Measurements from ENCODE around the gene UGT1A3. TPM values are rescaled to one million over a fixed set of nuclear protein-coding genes. Genes with fewer than 3 reads are reported as not detected.

The UGT1A3 gene
- total RNA-seq, 1 donor from 2014 or later: not detected

DNA sequence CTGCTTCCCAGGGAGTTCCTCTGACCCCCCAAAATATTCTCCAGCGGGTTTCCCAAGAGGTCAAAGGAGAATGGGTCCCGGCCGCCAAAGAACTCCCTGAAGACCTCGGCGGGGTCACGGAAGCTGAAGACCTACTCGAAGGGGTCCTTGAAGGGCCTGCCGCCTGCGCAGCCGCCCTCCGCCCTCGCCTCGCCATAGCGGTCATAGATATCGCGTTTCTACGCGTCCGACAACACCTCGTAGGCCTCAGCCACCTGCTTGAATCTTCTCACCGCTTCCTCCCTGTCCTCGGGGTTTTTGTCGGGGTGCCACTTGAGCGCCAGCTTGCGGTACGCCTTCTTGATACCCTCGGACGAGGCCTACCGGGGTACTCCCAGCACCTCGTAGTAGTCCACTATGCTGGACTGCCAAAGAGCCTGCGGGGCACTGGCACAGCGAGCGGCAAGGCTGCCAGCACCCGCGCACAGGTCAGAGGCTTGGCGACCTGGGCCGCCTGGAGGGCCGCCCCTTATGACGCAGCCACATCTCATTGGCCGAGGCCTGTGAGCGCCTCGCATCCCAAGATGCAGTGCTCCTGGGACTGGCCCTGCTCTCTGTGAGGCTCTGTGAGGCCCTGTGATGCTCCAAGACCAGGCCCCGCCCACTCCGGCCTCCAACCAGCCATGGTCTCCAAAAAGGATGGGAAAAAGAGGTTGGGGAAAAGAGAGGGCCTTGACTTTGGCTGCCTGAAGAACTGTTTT lies 26.2 kb downstream of the UGT1A3 start:
- FAIRE-seq (no peak), DNase-seq (ENCODE audit: low spot score in 2 of 2) (no peak)

DNA sequence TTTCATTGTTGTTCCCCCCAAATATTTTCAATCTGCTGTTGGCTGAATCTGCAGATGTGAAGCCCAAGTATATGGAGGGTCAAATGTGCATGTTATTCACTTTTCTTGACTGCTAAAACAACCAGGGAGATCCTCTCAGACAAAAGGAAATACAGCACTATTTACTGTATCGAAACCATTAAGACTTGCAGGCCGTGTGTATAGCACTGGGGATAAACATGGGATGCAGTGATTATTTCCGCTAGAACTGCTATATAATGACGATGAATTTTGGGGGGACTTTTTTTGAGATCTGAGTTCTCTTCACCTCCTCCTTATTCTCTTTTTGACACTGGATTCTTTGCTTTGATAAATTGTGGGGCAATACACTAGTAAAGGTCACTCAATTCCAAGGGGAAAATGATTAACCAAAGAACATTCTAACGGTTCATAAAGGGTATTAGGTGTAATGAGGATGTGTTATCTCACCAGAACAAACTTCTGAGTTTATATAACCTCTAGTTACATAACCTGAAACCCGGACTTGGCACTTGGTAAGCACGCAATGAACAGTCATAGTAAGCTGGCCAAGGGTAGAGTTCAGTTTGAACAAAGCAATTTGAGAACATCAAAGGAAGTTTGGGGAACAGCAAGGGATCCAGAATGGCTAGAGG lies 27.7 kb downstream of the UGT1A3 start:
- FAIRE-seq (no peak), DNase-seq (ENCODE audit: low spot score in 2 of 2) (no peak)

DNA sequence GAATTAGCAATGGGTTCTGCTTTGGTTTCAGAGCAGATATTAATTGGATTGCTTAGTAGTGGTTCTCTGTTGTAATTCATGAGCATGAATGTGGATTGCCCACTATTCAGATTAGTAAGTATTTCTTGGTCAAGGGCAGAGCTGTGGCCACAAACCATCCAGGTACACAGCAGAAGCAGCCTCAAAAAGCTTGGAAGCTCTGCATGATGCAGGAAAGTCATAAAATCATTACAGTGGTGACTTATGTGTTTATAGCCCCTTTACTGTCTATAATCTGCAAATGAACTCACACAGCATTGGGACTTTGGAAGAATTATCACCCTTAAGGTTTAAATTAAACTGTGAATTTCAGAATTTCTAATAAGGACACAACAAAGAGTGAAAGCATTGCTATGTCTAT lies 29.3 kb downstream of the UGT1A3 start:
- no peak for FAIRE-seq
- no peak for DNase-seq (ENCODE audit: low spot score in 2 of 2)

DNA sequence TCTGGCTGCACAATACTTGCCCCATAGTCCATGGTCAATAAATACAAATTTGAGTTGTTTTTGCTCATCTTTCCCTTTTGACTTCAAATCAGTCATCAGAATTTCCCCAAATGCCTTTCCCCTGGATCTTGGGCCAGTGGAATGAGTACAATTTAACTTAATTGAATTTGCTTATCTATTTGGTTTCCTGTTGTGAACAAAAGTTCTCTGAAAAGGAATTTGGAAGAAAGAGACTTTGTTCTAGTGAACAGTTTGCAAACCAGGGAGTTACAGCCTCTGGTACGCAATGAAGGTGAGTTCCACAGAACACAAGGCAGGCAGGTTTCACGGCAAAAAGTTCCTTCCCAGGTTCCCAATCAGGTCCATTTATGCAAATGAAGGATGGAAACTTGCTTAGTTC lies 30.0 kb downstream of the UGT1A3 start:
- DNase-seq (ENCODE audit: low spot score in 2 of 2) (no peak), FAIRE-seq (no peak)

DNA sequence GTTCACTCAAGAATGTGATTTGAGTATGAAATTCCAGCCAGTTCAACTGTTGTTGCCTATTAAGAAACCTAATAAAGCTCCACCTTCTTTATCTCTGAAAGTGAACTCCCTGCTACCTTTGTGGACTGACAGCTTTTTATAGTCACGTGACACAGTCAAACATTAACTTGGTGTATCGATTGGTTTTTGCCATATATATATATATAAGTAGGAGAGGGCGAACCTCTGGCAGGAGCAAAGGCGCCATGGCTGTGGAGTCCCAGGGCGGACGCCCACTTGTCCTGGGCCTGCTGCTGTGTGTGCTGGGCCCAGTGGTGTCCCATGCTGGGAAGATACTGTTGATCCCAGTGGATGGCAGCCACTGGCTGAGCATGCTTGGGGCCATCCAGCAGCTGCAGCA lies 31.2 kb downstream of the UGT1A3 start, which contains the start of gene UGT1A1:
Gene UGT1A1 (plus strand): TSS at position 228 of the 400 bp plus-strand sequence. CDS start 18 bp downstream, at position 246.
- no peak for FAIRE-seq
- no peak for DNase-seq (ENCODE audit: low spot score in 2 of 2)

DNA sequence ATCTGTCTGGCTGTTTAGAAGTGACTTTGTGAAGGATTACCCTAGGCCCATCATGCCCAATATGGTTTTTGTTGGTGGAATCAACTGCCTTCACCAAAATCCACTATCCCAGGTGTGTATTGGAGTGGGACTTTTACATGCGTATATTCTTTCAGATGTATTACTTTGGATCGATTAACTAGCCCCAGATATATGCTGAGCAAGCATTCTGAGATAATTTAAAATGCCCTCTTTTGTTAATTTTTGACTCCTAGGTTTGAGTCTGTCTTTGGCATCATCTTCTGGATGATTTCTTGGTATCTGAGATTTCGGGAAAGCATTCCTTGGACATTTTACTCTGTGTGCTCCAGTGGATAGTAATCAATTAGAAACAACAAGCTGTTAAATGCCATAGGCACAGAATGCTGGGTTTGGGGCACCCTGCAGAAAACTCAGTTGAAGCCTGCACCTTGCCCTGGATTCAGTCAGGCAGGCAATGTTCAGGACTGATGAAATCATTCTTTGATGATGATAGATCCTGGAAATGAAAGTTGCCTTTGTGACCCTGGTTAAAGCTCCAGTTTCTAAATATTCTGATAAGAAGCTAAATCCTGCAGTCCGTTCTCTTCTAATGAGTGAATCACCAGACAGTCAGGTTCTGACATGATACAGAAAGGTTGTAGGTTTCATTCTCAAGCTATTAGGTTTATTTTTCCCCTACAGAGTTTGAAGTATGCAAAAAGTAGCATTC lies 32.4 kb downstream of the UGT1A3 start:
- DNase-seq (ENCODE audit: low spot score in 2 of 2): no peak
- FAIRE-seq: no peak

DNA sequence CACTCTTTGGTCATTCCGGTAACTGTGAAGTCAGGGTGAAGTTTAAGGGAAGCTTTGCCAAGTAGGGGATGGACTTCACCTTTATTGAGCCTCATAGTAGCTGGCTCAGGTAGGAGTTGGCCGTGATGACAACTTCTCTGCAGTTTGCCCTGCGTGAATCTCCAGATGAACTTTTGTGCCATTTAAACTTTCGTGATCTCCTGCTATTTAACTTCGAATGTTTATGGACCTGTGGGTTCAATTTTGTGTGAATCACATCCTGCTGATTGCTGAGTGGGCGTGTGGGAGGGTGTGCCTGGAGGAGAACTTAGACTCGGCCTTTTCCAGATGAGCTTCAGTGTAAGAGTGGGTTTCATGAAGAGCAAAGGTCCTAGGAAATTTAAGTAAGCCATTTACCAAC lies 35.4 kb downstream of the UGT1A3 start:
- DNase-seq (ENCODE audit: low spot score in 2 of 2) (no peak), FAIRE-seq (no peak)

DNA sequence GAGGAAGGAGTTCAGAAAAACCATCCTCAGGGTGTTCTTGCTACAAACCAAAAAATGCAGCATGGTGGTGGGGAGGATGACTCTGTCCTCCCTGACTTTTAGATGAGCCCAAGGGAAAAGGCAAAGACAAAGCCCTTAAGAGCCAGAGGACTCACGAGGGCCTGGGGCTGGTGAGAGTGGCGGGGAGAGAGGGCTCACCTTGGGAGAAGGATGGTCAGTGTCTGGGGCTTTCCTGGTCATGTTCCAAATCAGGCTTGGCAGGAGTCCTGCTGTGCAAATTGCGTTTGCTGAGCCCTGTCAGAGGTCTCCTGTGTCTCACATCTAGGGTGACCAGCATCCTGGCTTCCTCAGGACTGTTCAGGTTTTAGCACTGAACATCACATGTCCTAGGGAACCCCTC lies 35.9 kb downstream of the UGT1A3 start:
- FAIRE-seq (no peak), DNase-seq (ENCODE audit: low spot score in 2 of 2) (no peak)

DNA sequence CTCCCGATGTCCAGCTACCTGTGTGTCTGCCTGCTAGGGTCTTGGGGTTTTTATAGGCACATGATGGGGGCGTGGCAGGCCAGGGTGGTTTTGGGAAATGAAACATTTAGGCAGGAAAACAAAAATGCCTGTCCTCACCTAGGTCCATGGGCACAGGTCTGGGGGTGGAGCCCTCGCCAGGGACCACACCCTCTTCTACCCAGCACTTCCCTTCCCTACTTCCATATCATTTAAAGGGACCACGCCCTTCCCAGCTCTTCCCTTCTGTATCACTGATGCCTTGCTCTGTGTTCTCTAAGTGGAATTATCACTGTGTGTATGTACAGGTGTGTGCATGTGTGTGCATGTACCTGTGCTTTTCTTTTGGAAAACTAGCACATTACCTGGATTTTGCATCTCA lies 37.6 kb downstream of the UGT1A3 start:
- FAIRE-seq: no peak
- no peak for DNase-seq (ENCODE audit: low spot score in 2 of 2)

DNA sequence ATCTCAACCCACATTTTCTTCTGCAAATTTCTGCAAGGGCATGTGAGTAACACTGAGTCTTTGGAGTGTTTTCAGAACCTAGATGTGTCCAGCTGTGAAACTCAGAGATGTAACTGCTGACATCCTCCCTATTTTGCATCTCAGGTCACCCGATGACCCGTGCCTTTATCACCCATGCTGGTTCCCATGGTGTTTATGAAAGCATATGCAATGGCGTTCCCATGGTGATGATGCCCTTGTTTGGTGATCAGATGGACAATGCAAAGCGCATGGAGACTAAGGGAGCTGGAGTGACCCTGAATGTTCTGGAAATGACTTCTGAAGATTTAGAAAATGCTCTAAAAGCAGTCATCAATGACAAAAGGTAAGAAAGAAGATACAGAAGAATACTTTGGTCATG lies 39.2 kb downstream of the UGT1A3 start:
- no peak for DNase-seq (ENCODE audit: low spot score in 2 of 2)
- FAIRE-seq: no peak

DNA sequence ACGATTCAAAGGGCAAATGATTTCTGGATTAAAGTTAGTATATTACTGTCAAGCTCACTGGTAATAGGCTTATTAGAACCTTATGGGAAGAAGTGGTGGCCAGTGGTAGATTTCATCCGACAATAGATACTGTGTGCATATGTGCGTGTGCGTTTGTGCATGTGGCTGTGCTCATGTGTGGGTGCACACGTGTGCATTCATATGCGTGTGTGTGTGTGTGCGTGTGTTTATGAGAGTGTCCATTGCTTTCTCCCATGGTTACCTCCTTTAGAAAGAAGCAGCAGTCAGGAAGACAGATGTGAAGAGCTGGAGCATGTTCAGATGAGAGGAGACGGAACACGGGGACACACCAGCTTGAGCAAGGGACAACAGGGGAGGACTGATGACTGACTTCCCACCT lies 40.4 kb downstream of the UGT1A3 start:
- FAIRE-seq: no peak
- no peak for DNase-seq (ENCODE audit: low spot score in 2 of 2)

DNA sequence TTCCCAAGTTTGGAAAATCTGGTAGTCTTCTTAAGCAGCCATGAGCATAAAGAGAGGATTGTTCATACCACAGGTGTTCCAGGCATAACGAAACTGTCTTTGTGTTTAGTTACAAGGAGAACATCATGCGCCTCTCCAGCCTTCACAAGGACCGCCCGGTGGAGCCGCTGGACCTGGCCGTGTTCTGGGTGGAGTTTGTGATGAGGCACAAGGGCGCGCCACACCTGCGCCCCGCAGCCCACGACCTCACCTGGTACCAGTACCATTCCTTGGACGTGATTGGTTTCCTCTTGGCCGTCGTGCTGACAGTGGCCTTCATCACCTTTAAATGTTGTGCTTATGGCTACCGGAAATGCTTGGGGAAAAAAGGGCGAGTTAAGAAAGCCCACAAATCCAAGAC lies 43.3 kb downstream of the UGT1A3 start:
- FAIRE-seq: no peak
- no peak for DNase-seq (ENCODE audit: low spot score in 2 of 2)

DNA sequence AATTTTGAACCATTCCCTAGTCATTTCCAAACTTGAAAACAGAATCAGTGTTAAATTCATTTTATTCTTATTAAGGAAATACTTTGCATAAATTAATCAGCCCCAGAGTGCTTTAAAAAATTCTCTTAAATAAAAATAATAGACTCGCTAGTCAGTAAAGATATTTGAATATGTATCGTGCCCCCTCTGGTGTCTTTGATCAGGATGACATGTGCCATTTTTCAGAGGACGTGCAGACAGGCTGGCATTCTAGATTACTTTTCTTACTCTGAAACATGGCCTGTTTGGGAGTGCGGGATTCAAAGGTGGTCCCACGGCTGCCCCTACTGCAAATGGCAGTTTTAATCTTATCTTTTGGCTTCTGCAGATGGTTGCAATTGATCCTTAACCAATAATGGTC lies 43.7 kb downstream of the UGT1A3 start:
- DNase-seq (ENCODE audit: low spot score in 2 of 2) (no peak), FAIRE-seq (no peak)

DNA sequence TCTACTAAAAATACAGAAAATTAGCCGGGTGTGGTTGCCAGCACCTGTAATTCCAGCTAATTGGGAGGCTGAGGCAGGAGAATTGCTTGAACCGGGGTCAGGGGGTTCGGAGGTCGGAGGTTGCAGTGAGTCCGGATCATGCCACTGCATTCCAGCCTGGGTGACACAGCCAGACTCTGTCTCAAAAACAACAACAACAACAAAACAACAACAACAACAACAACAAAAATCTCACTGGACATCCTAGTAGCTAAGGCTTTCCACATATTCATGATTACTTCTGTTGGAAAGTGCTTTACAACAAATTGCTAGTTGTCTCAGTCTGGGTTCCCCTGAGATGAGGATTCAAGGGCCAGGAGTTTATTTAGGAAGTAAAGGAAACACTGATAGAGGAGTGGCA lies 45.0 kb downstream of the UGT1A3 start:
- no peak for DNase-seq (ENCODE audit: low spot score in 2 of 2)
- no peak for FAIRE-seq

DNA sequence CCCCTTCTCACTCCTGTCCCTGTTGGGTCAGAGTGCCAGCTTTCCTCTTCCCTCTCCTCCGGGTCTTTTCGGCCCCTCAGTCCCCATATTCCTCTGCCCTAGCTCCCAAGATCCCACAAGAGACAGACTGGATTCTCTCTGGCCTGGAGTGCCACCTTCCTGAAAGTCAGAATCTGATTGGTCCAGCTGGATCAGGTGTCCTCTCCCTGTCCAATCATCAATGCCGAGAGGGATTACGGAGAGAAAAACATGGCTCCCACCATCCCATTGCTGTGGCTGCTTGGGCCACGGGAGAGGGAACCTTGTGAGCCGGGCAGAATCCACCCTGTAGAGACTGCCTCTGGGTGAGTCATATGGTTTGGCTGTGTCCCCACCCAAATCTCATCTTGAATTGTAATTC lies 46.6 kb downstream of the UGT1A3 start:
- DNase-seq (ENCODE audit: low spot score in 2 of 2) (no peak), FAIRE-seq (no peak)

DNA sequence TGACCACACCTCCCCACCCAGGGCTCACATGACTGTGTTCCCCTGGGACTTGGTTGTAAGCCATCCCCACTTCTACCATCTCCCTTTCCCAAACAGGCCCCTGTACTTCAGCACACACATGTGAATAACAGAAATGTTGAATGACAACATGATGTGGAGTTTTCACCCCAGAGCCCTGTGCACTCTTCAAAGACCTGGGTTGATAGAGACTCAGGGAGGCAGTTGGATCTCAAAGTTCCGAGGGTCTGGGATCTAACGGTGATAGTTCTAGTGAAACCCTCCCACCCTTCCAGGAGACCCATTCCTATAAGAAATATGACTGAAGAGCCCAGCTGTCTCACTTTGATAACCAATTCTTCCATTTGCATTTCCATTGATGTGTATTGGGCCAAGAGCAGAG lies 49.2 kb downstream of the UGT1A3 start, which contains the start of gene MROH2A:
Gene MROH2A (plus strand): TSS at position 301 of the 400 bp plus-strand sequence. CDS start 1,029 bp downstream, outside the sequence.
- FAIRE-seq (no peak), DNase-seq (ENCODE audit: low spot score in 2 of 2) (no peak)

DNA sequence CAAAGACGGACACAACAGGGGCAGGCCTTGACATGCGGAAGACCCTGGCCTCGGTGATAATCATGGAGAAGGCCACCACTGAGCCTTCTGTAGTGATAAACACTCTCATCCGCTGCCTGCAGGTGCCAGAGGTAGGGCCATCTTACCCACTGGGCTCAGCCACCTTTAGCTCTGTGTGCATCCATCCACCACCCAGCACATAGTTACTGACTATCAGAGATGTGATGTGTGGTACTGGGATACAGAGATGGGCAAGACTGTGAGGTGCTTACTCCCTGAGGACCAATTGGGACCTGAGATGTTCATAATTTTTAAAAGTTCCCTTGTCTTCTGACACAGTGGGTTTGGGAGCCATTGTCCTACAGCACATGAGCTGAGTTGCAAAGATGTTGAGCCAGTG lies 50.9 kb downstream of the UGT1A3 start:
- no peak for FAIRE-seq
- DNase-seq (ENCODE audit: low spot score in 2 of 2): no peak

DNA sequence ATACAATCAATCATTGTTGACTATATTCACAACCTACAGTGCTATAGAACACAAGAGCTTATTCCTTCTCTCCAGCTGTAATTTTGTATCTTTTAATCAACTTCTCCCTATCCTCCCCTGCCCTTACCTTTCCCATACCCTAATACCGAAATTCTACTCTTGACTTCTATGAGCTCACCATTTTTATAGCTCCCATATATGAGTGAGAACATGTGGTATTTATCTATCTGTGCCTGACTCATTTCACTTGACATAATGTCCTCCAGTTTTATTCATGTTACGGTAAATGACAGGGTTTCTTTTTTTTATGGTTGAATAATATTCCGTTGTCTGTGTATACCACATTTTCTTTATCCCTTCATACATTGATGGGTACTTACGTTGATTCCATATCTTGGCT lies 51.9 kb downstream of the UGT1A3 start:
- DNase-seq (ENCODE audit: low spot score in 2 of 2) (no peak), FAIRE-seq (no peak)

DNA sequence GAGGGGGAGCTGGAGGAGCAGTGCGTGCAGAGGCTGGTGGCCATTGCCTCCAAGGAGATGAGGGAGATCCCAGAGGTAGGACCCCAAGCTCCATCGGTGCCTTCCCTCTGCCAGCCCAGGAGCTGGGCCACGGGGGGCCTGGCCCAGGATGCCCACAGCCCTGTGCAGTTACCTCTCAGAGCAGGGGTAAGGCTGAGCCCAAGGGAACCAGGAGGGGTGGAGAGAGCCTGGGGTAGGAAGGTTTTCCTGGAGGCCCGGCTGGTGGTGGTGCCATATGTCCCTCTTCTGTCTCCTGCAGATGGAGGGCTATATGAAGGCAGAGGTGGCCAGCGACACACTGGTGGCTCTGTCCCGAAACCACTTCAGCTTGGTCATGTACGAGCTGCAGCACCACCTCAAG lies 60.7 kb downstream of the UGT1A3 start:
- no peak for DNase-seq (ENCODE audit: low spot score in 2 of 2)
- FAIRE-seq: no peak

DNA sequence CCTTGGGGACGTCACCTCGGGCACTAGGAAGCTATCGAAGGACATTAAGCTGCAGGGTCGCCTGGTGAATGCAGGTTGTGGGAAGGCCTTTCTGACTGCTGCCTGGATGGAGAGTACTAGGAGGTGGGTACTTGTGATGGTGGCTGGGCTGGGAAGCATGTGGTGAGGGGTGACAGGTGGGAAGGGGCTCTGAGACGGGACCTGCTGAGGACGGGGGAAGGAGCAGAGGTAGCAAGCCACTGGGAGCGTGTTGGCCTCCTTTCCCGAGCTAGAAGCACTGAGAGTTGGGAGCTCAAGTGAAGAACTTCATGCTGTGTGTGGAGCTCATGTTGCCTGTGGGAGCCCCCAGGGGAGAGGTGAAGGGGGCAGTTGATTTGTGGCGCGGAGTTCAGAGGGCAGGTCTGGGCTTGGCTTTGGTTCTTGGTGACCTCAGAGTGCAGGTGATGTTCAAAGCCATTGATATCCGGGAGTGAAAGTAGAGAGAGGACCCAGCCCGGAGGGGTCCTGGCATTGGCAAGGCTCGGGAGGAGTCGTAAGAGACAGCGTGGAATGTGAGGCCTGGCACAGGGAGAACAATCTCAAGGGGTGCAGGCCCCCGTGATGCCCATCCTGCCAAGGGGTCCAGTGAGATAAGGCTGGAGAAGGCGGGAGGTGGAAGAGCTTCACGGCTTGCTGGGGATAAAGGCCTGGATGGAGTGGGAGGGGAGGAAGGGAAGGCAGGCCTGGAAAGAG lies 62.5 kb downstream of the UGT1A3 start:
- FAIRE-seq (no peak), DNase-seq (ENCODE audit: low spot score in 2 of 2) (no peak)

DNA sequence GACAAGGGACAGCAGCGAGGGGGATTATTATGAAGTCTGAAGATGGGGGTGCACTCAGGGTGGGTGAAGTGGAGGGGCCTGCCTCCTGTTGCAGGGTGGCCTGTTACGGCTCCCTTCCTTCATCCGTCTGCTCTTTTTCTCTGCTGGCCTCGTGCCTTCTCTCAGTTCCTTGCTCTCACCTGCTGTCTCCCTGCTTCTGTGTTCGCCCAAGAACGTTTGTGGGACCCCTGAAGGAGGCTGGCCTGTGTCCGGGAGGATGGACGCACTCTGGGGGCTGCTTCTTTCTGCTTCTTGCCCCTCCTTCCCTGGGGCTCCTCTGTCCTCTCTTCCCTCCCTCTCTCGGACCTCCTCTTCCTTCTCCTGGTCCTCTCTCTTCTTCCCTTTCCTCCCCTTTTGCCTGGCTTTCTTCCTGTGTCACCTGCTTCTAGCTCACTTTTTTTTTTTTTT lies 63.1 kb downstream of the UGT1A3 start:
- DNase-seq (ENCODE audit: low spot score in 2 of 2): no peak
- FAIRE-seq: no peak
